HepG2 (cell line): Measurements from ENCODE around the gene SPAG4. TPM values are rescaled to one million over a fixed set of nuclear protein-coding genes. Genes with fewer than 3 reads are reported as not detected.

ENCODE experiments used
- ETV5 ChIP-seq: IDR thresholded peaks from 2 replicates; pipeline ENCODE4 v1.6.1; 2018; ENCODE audit warnings: missing biosample characterization, missing genetic modification reagents, inconsistent platforms, borderline replicate concordance
- HOXA5 ChIP-seq: sonication (generic); formaldehyde crosslinking; IDR thresholded peaks from 2 replicates; pipeline ENCODE4 v1.4.0; 2020; ENCODE audit warnings: missing genetic modification reagents
- KLF13 ChIP-seq: sonication (generic); formaldehyde crosslinking; IDR thresholded peaks from 2 replicates; pipeline ENCODE4 v1.4.0; 2020; ENCODE audit warnings: mild to moderate bottlenecking, missing genetic modification reagents
- MZF1 ChIP-seq: sonication (generic); formaldehyde crosslinking; IDR thresholded peaks from 2 replicates; pipeline ENCODE4 v1.8.1; 2023; ENCODE audit warnings: mild to moderate bottlenecking, missing genetic modification reagents, borderline replicate concordance
- ZFAT ChIP-seq: sonication (generic); formaldehyde crosslinking; conservative IDR thresholded peaks from 2 replicates; pipeline ENCODE4 v1.8.1; 2023; ENCODE audit warnings: missing genetic modification reagents, inconsistent platforms
- ZNF460 ChIP-seq: sonication (generic); formaldehyde crosslinking; IDR thresholded peaks from 2 replicates; pipeline ENCODE4 v1.5.1; 2020; ENCODE audit warnings: missing genetic modification reagents, mild to moderate bottlenecking, borderline replicate concordance
- ZNF484 ChIP-seq: sonication (generic); formaldehyde crosslinking; IDR thresholded peaks from 2 replicates; pipeline ENCODE4 v1.5.1; 2020; ENCODE audit warnings: mild to moderate bottlenecking, low read depth, missing genetic modification reagents, borderline replicate concordance
- ZNF546 ChIP-seq: sonication (generic); formaldehyde crosslinking; conservative IDR thresholded peaks from 2 replicates; pipeline ENCODE4 v1.8.1; 2023; ENCODE audit warnings: mild to moderate bottlenecking, missing genetic modification reagents
- ZNF567 ChIP-seq: sonication (generic); formaldehyde crosslinking; IDR thresholded peaks from 2 replicates; pipeline ENCODE4 v1.8.1; 2023; ENCODE audit warnings: mild to moderate bottlenecking, missing genetic modification reagents, borderline replicate concordance
- ZNF616 ChIP-seq: sonication (generic); formaldehyde crosslinking; IDR thresholded peaks from 2 replicates; pipeline ENCODE4 v1.5.0; 2020; ENCODE audit warnings: low read depth, mild to moderate bottlenecking, missing genetic modification reagents
- ZNF672 ChIP-seq: sonication (generic); formaldehyde crosslinking; IDR thresholded peaks from 2 replicates; pipeline ENCODE4 v1.8.1; 2022; ENCODE audit warnings: missing genetic modification reagents
- polyA plus RNA-seq, 8 experiments: library from polyadenylated mRNA; depleted of rRNA in 3 of 8; stranded (reverse) in 7 of 8; unstranded in 1 of 8; fragments of >200 nt; fragmentation: Illumina TruSeq in 4 of 8; extraction: Trizol in 4 of 8; gene quantifications; 2 replicates each; pipeline versions ENCODE4 v1.2.1 to v1.2.3, GENCODE V29; 2011 to 2016; ENCODE audit warnings: low read depth in 4 of 8, missing spikeins in 1 of 8, mixed read lengths in 1 of 8; ENCODE audit not compliant: insufficient read depth in 1 of 8
- total RNA-seq, 5 experiments: library from RNA; depleted of rRNA; stranded (reverse); fragments of >200 nt; fragmentation: Illumina TruSeq; extraction: Trizol; gene quantifications; 2 replicates each; pipeline ENCODE4 v1.2.3, GENCODE V29; 2016; ENCODE audit warnings: low read depth in 1 of 5
- TF ChIP-seq, protein P1 (sequence below), 2 experiments: sonication (generic) in 1 of 2; formaldehyde crosslinking in 1 of 2; IDR thresholded peaks; 2 replicates each; pipeline versions ENCODE4 v1.6.1 to v1.9.0; 2014 to 2022; ENCODE audit warnings: antibody characterized with exemption in 1 of 2, borderline replicate concordance in 1 of 2, inconsistent platforms in 1 of 2, low read depth in 1 of 2, missing genetic modification reagents in 1 of 2
- TF ChIP-seq, protein P2 (sequence below): sonication (generic); formaldehyde crosslinking; IDR thresholded peaks from 2 replicates; pipeline ENCODE4 v1.8.0; 2022; ENCODE audit warnings: low read depth, missing genetic modification reagents
- TF ChIP-seq, protein P3 (sequence below): sonication (generic); formaldehyde crosslinking; IDR thresholded peaks from 2 replicates; pipeline ENCODE4 v1.9.0; 2021; ENCODE audit warnings: missing genetic modification reagents, borderline replicate concordance
- TF ChIP-seq, protein P4 (sequence below): IDR thresholded peaks from 2 replicates; pipeline ENCODE4 v1.6.1; 2016; ENCODE audit warnings: missing genetic modification reagents, missing compliant biosample characterization
- TF ChIP-seq, protein P5 (sequence below): sonication (generic); formaldehyde crosslinking; IDR thresholded peaks from 2 replicates; pipeline ENCODE4 v1.8.0; 2022; ENCODE audit warnings: mild to moderate bottlenecking, missing genetic modification reagents, moderate library complexity

The SPAG4 gene
- total and polyA plus RNA-seq, 2 of the 13 experiments (the other 11 are each of a cell fraction or from before 2014, with no cell fraction given) = 5.8 to 137 TPM

DNA sequence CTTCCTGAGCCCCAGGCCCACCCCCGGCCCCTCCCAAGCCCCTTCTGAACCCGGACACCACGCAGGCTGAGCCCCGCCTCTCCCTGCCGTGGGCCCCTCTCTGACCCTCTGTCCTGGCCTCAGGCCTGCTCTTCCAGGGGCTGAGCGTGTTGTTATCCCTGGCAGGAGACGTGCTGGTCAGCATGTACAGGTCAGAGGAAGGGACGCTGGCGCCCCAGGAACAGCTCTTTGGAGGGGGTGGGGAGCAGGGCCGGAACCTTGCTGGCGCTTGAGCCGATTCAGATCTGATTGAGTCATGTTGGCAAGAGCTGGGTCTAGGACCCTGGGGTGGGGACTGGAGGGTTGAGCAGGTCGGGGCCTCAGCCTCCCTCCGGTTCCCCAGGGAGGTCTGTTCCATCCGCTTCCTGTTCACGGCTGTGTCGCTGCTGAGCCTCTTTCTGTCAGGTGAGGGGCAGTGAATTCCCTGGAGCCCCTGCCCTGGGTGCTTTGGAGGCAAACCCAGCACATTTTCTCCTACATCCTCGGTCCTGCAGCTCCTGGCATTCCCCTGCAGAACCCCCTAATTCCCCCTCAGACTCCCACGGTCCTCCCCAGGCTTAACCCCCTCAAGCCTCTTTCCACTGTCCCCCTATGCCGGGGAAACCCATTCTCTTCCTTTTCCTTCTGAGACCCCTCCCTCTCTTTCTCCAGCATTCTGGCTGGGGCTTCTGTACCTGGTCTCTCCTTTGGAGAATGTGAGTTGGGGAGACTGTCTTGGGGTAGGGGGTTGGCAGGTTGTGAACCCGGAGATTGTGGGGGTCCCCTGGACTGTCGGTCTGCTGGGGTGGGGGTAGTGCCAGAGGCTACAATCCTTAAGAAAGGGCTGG lies 2.0 kb downstream of the SPAG4 start (continued):
- TF ChIP-seq, protein P1, sequence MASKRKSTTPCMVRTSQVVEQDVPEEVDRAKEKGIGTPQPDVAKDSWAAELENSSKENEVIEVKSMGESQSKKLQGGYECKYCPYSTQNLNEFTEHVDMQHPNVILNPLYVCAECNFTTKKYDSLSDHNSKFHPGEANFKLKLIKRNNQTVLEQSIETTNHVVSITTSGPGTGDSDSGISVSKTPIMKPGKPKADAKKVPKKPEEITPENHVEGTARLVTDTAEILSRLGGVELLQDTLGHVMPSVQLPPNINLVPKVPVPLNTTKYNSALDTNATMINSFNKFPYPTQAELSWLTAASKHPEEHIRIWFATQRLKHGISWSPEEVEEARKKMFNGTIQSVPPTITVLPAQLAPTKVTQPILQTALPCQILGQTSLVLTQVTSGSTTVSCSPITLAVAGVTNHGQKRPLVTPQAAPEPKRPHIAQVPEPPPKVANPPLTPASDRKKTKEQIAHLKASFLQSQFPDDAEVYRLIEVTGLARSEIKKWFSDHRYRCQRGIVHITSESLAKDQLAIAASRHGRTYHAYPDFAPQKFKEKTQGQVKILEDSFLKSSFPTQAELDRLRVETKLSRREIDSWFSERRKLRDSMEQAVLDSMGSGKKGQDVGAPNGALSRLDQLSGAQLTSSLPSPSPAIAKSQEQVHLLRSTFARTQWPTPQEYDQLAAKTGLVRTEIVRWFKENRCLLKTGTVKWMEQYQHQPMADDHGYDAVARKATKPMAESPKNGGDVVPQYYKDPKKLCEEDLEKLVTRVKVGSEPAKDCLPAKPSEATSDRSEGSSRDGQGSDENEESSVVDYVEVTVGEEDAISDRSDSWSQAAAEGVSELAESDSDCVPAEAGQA (IDR thresholded peaks at IDR 0.05; ENCODE audit: low read depth) = peak; percentile 53; the same call in 1 of the 2 replicates
- TF ChIP-seq, protein P1 (CRISPR knock-in tag; IDR thresholded peaks at IDR 0.05; ENCODE audit: borderline replicate concordance) = no peak
- TF ChIP-seq, protein P2, sequence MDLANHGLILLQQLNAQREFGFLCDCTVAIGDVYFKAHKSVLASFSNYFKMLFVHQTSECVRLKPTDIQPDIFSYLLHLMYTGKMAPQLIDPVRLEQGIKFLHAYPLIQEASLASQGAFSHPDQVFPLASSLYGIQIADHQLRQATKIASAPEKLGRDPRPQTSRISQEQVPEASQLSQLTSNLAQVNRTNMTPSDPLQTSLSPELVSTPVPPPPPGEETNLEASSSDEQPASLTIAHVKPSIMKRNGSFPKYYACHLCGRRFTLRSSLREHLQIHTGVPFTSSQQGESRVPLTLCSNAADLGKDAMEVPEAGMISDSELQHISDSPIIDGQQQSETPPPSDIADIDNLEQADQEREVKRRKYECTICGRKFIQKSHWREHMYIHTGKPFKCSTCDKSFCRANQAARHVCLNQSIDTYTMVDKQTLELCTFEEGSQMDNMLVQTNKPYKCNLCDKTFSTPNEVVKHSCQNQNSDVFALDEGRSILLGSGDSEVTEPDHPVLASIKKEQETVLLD = 0 out of 2 replicates have a peak, but pooled peaks have one; percentile 21
- TF ChIP-seq ZNF546 (CRISPR knock-in tag) (0 out of 2 replicates have a peak, but pooled peaks have one; percentile 7), ZNF567 (CRISPR knock-in tag) (0 out of 2 replicates have a peak, but pooled peaks have one; percentile 79), MZF1 (0 out of 2 replicates have a peak, but pooled peaks have one; percentile 59), ZNF616 (no peak), ZFAT (CRISPR knock-in tag) (no peak), ZNF484 (CRISPR knock-in tag) (no peak), ZNF672 (CRISPR knock-in tag) (no peak), ETV5 (CRISPR knock-in tag) (peak; percentile 95), HOXA5 (CRISPR knock-in tag) (no peak), KLF13 (CRISPR knock-in tag) (peak; percentile 94), ZNF460 (CRISPR knock-in tag) (no peak)
- TF ChIP-seq, protein P3, sequence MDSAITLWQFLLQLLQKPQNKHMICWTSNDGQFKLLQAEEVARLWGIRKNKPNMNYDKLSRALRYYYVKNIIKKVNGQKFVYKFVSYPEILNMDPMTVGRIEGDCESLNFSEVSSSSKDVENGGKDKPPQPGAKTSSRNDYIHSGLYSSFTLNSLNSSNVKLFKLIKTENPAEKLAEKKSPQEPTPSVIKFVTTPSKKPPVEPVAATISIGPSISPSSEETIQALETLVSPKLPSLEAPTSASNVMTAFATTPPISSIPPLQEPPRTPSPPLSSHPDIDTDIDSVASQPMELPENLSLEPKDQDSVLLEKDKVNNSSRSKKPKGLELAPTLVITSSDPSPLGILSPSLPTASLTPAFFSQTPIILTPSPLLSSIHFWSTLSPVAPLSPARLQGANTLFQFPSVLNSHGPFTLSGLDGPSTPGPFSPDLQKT (CRISPR knock-in tag) = no peak
- TF ChIP-seq, protein P4, sequence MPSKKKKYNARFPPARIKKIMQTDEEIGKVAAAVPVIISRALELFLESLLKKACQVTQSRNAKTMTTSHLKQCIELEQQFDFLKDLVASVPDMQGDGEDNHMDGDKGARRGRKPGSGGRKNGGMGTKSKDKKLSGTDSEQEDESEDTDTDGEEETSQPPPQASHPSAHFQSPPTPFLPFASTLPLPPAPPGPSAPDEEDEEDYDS (CRISPR knock-in tag) = peak; percentile 79; the same call in 1 of the 2 replicates
- TF ChIP-seq, protein P5, sequence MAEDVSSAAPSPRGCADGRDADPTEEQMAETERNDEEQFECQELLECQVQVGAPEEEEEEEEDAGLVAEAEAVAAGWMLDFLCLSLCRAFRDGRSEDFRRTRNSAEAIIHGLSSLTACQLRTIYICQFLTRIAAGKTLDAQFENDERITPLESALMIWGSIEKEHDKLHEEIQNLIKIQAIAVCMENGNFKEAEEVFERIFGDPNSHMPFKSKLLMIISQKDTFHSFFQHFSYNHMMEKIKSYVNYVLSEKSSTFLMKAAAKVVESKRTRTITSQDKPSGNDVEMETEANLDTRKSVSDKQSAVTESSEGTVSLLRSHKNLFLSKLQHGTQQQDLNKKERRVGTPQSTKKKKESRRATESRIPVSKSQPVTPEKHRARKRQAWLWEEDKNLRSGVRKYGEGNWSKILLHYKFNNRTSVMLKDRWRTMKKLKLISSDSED (CRISPR knock-in tag) = no peak
